ENCODE results near the gene DUSP14.
A peak's percentile ranks its signal among the peaks of the same experiment; 100 is the strongest.
"Not testable (repeated sequence)": the region's sequence is repeated elsewhere in the genome, so short reads cannot be mapped to it uniquely, and the experiment has no call there.

Gene DUSP14

GRCh38 chr17:37489197-37490001 is at the start of gene DUSP14:
Gene DUSP14, plus strand, starts transcription at chr17:37489891. Its CDS starts 22,382 bp downstream, at chr17:37512273.
- DNase-seq, result peak; percentile 85

- DNase-seq, result no peak
Measured at GRCh38 chr17:37440424-37440823, 49.3 kb upstream of the DUSP14 start.

DNA sequence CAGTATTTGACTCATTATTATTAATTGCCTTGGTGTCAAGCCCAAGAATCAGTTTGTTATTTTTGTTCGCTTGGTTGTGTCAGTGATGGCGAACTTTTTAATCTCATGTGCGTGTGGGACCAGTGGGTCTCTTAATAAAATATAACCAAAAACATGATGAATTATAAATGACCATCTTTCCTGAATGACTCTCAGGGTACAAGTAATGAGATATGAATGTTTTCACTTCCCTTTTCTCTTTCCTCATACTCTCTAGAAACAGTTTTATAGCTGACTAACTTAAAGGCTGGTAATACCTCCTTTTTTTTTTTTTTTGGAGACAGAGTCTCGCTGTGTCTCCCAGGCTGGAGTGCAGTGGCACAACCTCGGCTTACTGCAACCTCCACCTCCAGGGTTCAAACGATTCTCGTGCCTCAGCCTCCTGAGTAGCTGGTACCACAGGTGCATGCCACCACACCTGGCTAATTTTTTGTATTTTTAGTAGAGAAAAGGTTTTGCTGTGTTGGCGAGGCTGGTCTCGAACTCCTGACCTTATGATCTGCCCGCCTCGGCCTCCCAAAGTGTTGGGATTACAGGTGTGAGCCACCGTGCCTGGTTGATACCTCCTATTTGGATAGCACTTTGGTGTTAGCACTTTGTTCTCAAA is 48.2 kb upstream of the DUSP14 start:
- not testable (repeated sequence) for DNase-seq

- DNase-seq, result no peak
Measured at GRCh38 chr17:37446027-37446426, 43.7 kb upstream of the DUSP14 start.

- no peak for DNase-seq
Measured at GRCh38 chr17:37447641-37448040, 42.0 kb upstream of the DUSP14 start.

DNA sequence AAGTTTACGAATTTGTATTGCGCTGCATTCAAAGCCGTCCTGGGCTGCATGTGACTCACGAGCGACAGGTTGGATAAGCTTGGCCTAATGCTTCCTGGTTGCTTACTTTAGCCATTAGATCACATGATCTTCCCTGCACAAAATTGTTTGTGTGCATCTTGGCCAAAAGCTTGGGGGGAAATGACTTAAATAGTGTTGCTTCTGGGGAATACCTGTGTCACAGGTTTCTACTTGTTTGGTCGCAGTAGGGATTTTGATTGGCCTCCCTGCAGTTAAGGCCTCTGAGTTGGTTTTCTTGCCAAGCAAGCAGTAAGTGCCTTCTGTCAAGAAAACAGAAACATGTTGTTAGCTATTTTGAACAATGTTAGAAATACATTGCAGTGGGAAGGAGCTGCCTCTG is 39.6 kb upstream of the DUSP14 start:
- no peak for DNase-seq

DNA sequence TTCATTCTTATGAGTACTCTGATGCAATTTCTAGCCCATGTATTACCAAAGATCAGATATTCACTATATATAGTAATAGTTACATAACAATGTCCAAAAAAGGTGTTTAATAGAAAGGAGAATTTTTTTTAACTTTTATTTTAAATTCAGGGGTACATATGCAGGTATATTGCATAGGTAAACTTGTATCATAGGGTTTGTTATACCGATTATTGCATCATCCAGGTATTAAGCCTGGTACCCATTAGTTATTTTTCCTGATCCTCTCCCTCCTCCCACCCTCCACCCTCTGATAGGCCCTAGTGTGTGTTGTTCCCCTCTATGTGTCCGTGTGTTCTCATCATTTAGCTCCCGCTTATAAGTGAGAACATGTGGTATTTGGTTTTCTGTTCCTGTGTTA is 31.9 kb upstream of the DUSP14 start:
- not testable (repeated sequence) for DNase-seq

DNA sequence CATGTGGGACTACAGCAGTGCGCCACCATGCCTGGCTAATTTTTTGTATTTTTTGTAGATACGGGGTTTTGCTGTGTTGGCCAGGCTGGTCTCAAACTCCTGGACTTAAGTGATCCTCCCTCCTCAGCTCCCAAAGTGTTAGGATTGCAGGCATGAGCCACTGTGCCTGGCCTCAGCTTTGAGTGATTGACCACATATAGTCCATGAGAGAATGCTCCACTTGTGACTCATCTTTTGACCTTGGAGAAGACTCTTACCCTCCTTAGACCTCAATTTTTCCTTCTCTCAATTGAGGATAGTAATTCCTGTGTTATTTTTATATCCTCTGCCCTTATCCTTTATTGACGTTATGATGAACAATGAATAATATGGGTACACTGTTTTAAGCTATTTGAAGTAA is 30.9 kb upstream of the DUSP14 start:
- DNase-seq, result no peak

DNA sequence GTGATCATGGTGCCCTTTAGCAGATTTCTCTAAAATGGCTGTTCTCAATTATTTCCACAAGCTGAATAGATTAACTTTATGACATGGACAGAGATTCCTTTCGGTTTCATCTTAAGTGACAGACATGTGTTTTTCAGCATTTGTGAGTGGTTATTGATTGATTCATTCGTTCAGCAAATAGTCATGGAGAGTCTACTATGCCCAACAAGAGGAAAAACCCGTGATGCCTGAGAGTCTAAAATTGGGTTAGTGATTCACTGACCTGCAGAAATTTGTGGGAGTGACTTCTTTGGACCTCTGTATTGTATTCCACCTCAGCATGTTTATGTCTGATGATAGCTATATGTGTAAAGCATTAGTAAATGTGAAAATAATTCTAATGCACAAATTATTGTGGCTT is 28.0 kb upstream of the DUSP14 start:
- no peak for DNase-seq

DNA sequence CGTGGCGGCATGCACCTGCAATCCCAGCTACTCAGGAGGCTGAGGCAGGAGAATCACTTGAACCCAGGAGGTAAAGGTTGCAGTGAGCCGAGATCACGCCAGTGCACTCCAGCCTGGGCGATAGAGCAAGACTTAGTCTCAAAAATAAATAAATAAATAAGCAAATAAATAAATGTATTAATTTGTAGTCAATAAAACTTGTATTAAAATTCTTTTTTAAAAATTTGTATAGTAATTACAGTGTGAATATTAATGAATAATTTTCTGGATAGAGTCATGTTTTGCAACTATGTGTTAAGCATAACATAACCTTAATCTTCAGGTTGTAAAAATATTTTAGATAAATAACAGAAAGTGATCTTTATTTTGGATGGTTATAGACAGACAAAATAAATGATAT is 27.2 kb upstream of the DUSP14 start:
- no peak for DNase-seq

- no peak for DNase-seq
Measured at GRCh38 chr17:37463039-37463438, 26.7 kb upstream of the DUSP14 start.

GRCh38 chr17:37465069-37465616 is 24.5 kb upstream of the DUSP14 start:
- no peak for DNase-seq

DNA sequence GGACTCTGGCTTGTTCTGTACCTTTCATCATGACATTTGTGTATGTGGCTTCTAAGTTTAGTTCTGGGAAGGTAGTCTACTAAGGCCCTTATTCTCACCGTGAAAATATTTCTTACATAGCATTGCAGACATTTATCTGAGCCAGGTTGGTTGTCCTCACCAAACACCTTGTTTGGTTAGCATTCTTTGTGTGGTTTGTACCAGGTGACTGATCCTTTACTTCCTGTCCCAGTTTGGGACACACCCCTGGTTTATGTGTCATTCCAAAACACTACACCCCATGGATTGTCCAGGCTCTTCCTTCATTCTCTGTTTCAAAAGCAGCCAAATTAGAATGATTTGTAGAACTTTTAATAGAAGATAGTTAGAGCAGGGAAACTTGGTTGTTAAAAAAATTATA is 23.2 kb upstream of the DUSP14 start:
- no peak for DNase-seq

- DNase-seq, result no peak
Measured at GRCh38 chr17:37470181-37470580, 19.5 kb upstream of the DUSP14 start.

- DNase-seq, result no peak
Measured at GRCh38 chr17:37475731-37476420, 13.8 kb upstream of the DUSP14 start.

DNA sequence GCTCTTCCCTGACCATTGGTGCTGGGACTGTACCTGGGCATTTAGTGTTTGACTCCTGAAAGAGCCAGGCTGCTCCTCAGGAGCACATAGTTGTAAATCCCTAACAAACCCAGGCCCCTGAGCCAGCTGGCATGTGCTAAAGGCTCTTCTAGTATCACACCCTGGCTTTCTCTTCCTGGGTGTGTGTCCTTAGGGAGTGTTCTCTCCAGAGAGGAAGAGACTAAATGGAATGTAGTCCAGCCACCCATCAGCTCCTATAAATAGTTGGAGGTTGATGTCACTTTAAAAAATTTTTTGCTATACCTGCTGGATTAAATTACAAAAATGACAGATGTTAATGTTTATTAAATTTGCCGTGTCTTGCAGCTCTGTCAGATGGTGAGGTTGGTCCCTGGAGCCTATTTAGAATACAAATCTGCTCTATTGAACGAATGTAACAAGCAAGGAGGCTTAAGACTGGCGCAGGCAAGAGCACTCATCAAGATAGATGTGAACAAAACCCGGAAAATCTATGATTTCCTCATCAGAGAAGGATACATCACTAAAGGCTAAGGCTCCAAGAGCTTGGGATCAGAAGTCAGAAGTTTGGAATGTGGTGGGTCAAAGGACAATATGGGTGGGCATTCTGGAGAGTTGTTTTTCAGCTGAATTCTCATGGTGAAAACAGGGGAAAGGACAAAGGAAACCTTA is 13.1 kb upstream of the DUSP14 start:
- no peak for DNase-seq

- no peak for DNase-seq
Measured at GRCh38 chr17:37478187-37478586, 11.5 kb upstream of the DUSP14 start.

DNA sequence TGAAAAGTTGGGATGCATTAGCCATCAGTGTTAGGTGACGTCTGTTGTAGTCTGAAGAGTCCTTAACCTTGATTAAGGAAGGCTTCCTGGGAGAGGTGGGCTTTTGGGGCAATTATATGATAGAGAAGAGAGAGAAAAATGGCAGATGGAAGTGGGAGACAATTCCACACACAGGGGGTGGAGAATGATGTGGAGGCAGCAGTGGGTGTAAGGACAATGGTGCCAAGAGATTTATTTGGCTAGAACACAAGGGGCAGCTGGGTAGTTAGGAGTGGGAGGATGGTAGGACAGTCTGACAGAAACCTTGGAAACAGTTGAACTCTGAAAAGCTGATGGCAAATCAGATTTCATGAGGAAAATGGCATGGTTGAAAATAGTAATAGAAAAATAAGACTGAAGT is 10.7 kb upstream of the DUSP14 start:
- DNase-seq, result no peak

DNA sequence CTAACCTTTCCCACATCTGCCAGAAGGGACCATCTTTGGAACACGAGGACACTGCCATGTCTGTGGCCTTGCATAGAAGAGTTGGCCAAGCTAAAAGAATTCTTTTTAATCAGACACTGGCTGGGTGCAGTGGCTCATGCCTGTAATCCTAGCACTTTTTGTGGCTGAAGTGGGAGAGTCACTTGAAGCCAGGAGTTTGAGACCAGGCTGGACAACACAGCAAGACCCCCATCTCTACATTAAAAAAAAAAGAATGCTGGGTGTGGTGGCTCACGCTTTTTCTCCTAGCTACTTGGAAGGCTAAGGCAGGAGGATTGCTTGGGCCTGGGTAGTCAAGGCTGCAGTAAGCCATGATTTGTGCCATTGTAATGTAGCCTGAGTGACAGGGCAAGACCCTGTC is 9.3 kb upstream of the DUSP14 start:
- no peak for DNase-seq

DNA sequence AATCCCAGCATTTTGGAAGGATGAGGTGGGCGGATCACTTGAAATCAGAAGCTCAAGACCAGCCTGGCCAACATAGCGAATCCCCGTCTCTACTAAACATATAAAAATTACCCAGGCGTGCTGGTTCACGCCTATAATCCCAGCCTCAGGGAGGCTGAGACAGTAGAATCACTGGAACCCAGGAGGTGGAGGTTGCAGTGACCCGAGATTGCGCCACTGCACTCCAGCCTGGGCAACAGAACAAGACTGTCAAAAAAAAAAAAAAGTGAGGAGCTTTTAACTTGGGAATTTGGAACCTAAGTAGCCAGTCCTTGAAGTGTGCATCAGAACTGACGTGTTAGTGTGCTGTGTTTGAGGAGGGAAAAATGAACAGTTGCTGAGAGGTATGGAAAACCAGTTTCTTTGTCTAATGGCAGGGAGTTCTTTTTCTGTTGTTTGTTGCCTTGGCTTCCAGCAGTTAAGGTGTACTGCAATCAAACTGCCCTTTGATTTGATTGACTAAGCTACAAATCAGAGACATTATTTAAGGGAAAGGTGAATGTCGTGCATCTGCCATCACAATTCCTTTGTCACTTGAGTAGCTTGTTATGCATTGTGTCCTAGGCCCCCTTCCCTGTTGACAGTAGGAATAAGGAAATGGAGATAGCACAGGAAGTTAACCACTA is 8.6 kb upstream of the DUSP14 start:
- no peak for DNase-seq

GRCh38 chr17:37483311-37484039 is 6.2 kb upstream of the DUSP14 start:
- DNase-seq, result no peak
